ENCODE results near the gene JPT2.
"Not testable (repeated sequence)": the region's sequence is repeated elsewhere in the genome, so short reads cannot be mapped to it uniquely, and the experiment has no call there.

The JPT2 gene

GRCh38 chr16:1677339-1677738 lies 740 bp upstream of the JPT2 start:
- no peak for DNase-seq

GRCh38 chr16:1678500-1679098 lies 520 bp downstream of the JPT2 start:
- no peak for DNase-seq

- no peak for DNase-seq
Observed at GRCh38 chr16:1680361-1680760, 2.3 kb downstream of the JPT2 start.

- DNase-seq, result no peak
Observed at GRCh38 chr16:1681032-1681431, 3.0 kb downstream of the JPT2 start.

GRCh38 chr16:1687427-1688316 lies 9.6 kb downstream of the JPT2 start:
- DNase-seq, result no peak

GRCh38 chr16:1688807-1689560 lies 10.9 kb downstream of the JPT2 start:
- no peak for DNase-seq

- DNase-seq, result no peak
Observed at GRCh38 chr16:1689853-1690252, 11.8 kb downstream of the JPT2 start.

GRCh38 chr16:1690810-1691209 lies 12.7 kb downstream of the JPT2 start:
- no peak for DNase-seq

- no peak for DNase-seq
Observed at GRCh38 chr16:1691276-1691675, 13.2 kb downstream of the JPT2 start.

- DNase-seq, result no peak
Observed at GRCh38 chr16:1691956-1692355, 13.9 kb downstream of the JPT2 start.

- DNase-seq, result no peak
Observed at GRCh38 chr16:1696863-1697262, 18.8 kb downstream of the JPT2 start.

- no peak for DNase-seq
Observed at GRCh38 chr16:1698680-1699079, 20.6 kb downstream of the JPT2 start.

GRCh38 chr16:1700246-1700645 lies 22.2 kb downstream of the JPT2 start:
- DNase-seq, result no peak

GRCh38 chr16:1701216-1701878 lies 23.3 kb downstream of the JPT2 start:
- no peak for DNase-seq

- DNase-seq, result not testable (repeated sequence)
Observed at GRCh38 chr16:1705324-1705687, 27.2 kb downstream of the JPT2 start.

GRCh38 chr16:1705688-1706385 lies 27.8 kb downstream of the JPT2 start, which contains the start of gene MAPK8IP3:
Gene MAPK8IP3, plus strand, starts transcription at chr16:1706195. Its CDS starts 145 bp downstream, at chr16:1706340.
- peak; percentile 70 for DNase-seq

GRCh38 chr16:1706386-1707192 lies 28.5 kb downstream of the JPT2 start:
- DNase-seq, result no peak

GRCh38 chr16:1707193-1707790 lies 29.2 kb downstream of the JPT2 start:
- no peak for DNase-seq

GRCh38 chr16:1708083-1708767 lies 30.1 kb downstream of the JPT2 start:
- DNase-seq, result no peak

GRCh38 chr16:1708768-1709180 lies 30.7 kb downstream of the JPT2 start:
- no peak for DNase-seq

GRCh38 chr16:1709356-1709755 lies 31.3 kb downstream of the JPT2 start:
- DNase-seq, result no peak
